ENCODE measurements around the gene NUCKS1. TPM values are rescaled to one million over a fixed set of nuclear protein-coding genes. Genes with fewer than 3 reads are reported as not detected.
A peak's percentile ranks its signal among the peaks of the same experiment; 100 is the strongest.

The NUCKS1 gene
- total RNA-seq, 1 experiment from 2014 or later = 427 TPM

DNA sequence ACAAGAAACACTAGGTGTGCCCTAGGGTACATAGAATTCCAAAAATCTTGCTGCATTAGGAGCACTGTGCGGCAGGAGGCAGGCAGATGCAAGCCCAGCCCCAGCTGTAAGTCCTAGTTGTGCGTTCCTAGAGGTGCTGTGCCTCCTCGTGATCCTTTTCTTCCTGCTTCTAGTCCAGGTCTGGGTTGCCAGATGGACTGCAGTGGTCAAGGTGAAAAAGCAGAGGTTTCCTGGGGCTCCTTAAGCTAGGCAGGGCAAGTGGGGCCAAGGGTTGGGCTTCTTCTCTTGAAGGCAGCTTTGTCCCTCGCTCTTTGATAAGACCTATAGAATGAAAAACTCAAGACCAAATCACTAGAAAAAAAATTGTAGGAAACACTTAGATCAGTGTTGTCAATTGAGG is 48.1 kb downstream of the NUCKS1 start:
- Histone ChIP-seq H3K79me1 (ENCODE audit: insufficient read depth, low read depth, low read length, poor library complexity, severe bottlenecking) (no peaks in the 10 kb centered on the region), H3K4me2 (ENCODE audit: insufficient read depth, insufficient read length, low read length) (no peak overlapping the region), H2AFZ (ENCODE audit: low read length) (no peak overlapping the region), H3K79me2 (ENCODE audit: insufficient read depth, low read length) (no peaks in the 10 kb centered on the region), H2BK120ac (ENCODE audit: low read depth, low read length, poor library complexity, severe bottlenecking) (no peak overlapping the region), H4K20me1 (ENCODE audit: control insufficient read depth, insufficient read depth, insufficient read length) (no peaks in the 10 kb centered on the region), H4K5ac (ENCODE audit: insufficient read length, low read depth, low read length) (no peak overlapping the region), H3T11ph (ENCODE audit: low read length) (no peak overlapping the region), H3K14ac (ENCODE audit: insufficient read depth, low read length) (no peak overlapping the region), H2BK20ac (ENCODE audit: low read depth, low read length, poor library complexity, severe bottlenecking) (no peak overlapping the region), H3K27me3 (ENCODE audit: insufficient read depth, low read length) (no peaks in the 10 kb centered on the region), H3K27ac (ENCODE audit: insufficient read length, low read depth, low read length) (no peak overlapping the region), H3K9ac (ENCODE audit: extremely low read depth, insufficient read length, low read length) (no peak overlapping the region), H3K4me1 (ENCODE audit: insufficient read depth, low read length) (peaks cover 6% of the 10 kb centered on the region), H2BK5ac (ENCODE audit: insufficient read length, low read length) (no peak overlapping the region), H4K8ac (replicated peaks; ENCODE audit: insufficient read length, low read depth, low read length) (no peak overlapping the region), H2BK12ac (ENCODE audit: insufficient read length, low read depth, low read length) (no peak overlapping the region), H3K23ac (ENCODE audit: insufficient read length, low read depth, low read length) (no peak overlapping the region), H3K4ac (ENCODE audit: low read depth, low read length) (no peak overlapping the region), H3K23me2 (ENCODE audit: insufficient read length, low read depth, low read length, poor library complexity, severe bottlenecking) (no peaks in the 10 kb centered on the region), H3K18ac (ENCODE audit: insufficient read length, low read depth, low read length) (peak overlapping the region; percentile 9), H3K9me3 (ENCODE audit: control insufficient read depth, low read depth, low read length) (no peaks in the 10 kb centered on the region), H2BK15ac (ENCODE audit: low read depth, low read length) (no peak overlapping the region), H4K91ac (ENCODE audit: insufficient read length, low read depth, low read length) (no peak overlapping the region), H2AK5ac (ENCODE audit: insufficient read length, low read length) (no peak overlapping the region), H3K56ac (ENCODE audit: insufficient read length, low read depth, low read length) (no peak overlapping the region)
- H3K4me3 Mint-ChIP-seq = no peak overlapping the region
- TF ChIP-seq, protein P1, sequence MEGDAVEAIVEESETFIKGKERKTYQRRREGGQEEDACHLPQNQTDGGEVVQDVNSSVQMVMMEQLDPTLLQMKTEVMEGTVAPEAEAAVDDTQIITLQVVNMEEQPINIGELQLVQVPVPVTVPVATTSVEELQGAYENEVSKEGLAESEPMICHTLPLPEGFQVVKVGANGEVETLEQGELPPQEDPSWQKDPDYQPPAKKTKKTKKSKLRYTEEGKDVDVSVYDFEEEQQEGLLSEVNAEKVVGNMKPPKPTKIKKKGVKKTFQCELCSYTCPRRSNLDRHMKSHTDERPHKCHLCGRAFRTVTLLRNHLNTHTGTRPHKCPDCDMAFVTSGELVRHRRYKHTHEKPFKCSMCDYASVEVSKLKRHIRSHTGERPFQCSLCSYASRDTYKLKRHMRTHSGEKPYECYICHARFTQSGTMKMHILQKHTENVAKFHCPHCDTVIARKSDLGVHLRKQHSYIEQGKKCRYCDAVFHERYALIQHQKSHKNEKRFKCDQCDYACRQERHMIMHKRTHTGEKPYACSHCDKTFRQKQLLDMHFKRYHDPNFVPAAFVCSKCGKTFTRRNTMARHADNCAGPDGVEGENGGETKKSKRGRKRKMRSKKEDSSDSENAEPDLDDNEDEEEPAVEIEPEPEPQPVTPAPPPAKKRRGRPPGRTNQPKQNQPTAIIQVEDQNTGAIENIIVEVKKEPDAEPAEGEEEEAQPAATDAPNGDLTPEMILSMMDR (conservative IDR thresholded peaks at IDR 0.05) = no peak
- H3K9me3 Mint-ChIP-seq = no peaks in the 10 kb centered on the region
- DNase-seq = no peak
- peak overlapping the region in 2 of 3 experiments; percentile 13 to 85; a peak in 4 of 7 replicates for H3K27ac Mint-ChIP-seq
- no CpG with 5 or more reads among the region's 4 CpGs for WGBS (ENCODE audit: extremely low coverage, insufficient read length, low lambda C conversion rate)
- H3K27me3 Mint-ChIP-seq (ENCODE audit: low read depth) = peaks cover 2% of the 10 kb centered on the region; the same call in 1 of the 2 replicates
- peaks cover 0 to 4% (median 0%) of the 10 kb centered on the region in 3 experiments; a peak in 2 of 7 replicates for H3K36me3 Mint-ChIP-seq (ENCODE audit: insufficient read depth in 1 of 3, low read depth in 3 of 3)
- H3K4me1 Mint-ChIP-seq = peaks cover 29 to 37% of the 10 kb centered on the region in 2 experiments

Measured in H9 (cell line).